Measurements from ENCODE around the gene EVC2. TPM values are rescaled to one million over a fixed set of nuclear protein-coding genes. Genes with fewer than 3 reads are reported as not detected.

The EVC2 gene
- total RNA-seq, 3 donors from 2014 or later: 16.0 to 19.5 (median 17.7) TPM

DNA sequence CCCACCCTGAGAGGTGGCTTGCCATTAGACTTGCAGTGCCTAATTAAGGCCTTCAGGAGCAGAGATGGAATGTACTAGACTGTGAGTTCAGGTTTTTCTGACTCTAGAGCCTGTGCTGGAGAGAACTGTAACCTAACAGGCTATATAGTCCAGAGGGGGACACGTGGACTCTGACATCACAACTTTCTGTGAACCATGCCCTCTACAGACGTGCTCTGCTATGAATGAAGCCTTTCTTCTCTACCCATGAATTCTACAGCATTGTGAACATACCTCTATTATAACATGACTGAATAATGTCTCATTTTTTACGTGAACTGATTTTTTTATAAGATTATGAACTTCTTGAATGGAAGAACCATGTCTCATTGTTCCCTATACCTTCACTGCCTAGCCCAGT lies 68.8 kb downstream of the EVC2 start:
- H3K9me3 ChIP-seq: no peaks in the 10 kb centered on the region
- intact Hi-C loops (cut with DNase I; ENCODE audit: low total_unique reads): no loop called here
- no peak overlapping the region for H3K4me3 ChIP-seq
- H3K27me3 ChIP-seq: no peaks in the 10 kb centered on the region
- no peaks in the 10 kb centered on the region for H3K4me1 ChIP-seq
- no peak overlapping the region for H3K27ac ChIP-seq
- TF ChIP-seq POLR2AphosphoS5 (IDR thresholded peaks at IDR 0.05): no peak
- TF ChIP-seq, protein P1, sequence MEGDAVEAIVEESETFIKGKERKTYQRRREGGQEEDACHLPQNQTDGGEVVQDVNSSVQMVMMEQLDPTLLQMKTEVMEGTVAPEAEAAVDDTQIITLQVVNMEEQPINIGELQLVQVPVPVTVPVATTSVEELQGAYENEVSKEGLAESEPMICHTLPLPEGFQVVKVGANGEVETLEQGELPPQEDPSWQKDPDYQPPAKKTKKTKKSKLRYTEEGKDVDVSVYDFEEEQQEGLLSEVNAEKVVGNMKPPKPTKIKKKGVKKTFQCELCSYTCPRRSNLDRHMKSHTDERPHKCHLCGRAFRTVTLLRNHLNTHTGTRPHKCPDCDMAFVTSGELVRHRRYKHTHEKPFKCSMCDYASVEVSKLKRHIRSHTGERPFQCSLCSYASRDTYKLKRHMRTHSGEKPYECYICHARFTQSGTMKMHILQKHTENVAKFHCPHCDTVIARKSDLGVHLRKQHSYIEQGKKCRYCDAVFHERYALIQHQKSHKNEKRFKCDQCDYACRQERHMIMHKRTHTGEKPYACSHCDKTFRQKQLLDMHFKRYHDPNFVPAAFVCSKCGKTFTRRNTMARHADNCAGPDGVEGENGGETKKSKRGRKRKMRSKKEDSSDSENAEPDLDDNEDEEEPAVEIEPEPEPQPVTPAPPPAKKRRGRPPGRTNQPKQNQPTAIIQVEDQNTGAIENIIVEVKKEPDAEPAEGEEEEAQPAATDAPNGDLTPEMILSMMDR (IDR thresholded peaks at IDR 0.05): no peak
- TF ChIP-seq POLR2A (IDR thresholded peaks at IDR 0.05): no peak
- DNase-seq (ENCODE audit: low spot score in 2 of 2): no peak
- peaks cover 6% of the 10 kb centered on the region for H3K36me3 ChIP-seq

DNA sequence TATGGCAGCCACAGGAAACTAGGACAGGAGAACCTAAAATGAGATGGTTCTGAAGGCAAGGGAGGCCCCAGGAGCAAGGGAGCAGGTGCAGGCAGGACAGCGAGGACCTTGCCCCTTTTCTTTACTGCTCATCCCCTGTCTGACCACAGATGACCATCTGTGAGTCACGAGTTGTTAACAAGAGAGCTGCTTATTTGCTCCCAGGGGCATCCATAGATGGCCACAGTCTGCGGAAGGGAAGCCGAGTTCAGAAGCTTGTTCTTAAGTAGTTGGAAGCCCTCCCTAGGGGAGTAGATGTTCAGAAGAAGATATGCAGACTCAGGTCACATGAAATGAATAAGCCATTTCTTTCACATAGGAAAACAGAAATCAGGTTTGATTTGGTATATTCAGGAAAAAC lies 69.4 kb downstream of the EVC2 start:
- DNase-seq (ENCODE audit: low spot score in 2 of 2): no peak
- intact Hi-C loops (cut with DNase I; ENCODE audit: low total_unique reads): no loop called here
- TF ChIP-seq POLR2A (IDR thresholded peaks at IDR 0.05) (no peak), POLR2AphosphoS5 (IDR thresholded peaks at IDR 0.05) (no peak)
- TF ChIP-seq, protein P1 (IDR thresholded peaks at IDR 0.05): no peak
- Histone ChIP-seq H3K27me3 (no peaks in the 10 kb centered on the region), H3K36me3 (peaks cover 6% of the 10 kb centered on the region), H3K4me3 (no peak overlapping the region), H3K27ac (no peak overlapping the region), H3K9me3 (no peaks in the 10 kb centered on the region), H3K4me1 (no peaks in the 10 kb centered on the region)

DNA sequence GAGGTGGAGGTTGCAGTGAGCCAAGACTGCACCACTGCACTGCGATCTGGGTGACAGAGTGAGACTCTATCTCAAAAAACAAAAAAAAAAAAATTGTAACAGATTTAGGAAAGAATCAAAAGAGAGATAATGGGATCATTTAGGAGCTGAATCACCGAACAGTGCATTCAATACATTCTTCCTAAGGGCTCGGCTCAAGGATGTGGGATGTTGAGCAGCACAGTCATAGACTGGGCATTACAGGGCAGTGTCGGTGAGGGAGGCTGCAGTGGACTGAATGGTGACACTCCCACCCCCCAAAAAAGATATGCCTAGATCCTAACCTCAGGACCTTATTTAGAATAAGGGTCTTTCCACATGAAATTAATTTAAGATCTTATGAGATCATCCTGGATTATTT lies 70.0 kb downstream of the EVC2 start:
- DNase-seq (ENCODE audit: low spot score in 2 of 2): no peak

DNA sequence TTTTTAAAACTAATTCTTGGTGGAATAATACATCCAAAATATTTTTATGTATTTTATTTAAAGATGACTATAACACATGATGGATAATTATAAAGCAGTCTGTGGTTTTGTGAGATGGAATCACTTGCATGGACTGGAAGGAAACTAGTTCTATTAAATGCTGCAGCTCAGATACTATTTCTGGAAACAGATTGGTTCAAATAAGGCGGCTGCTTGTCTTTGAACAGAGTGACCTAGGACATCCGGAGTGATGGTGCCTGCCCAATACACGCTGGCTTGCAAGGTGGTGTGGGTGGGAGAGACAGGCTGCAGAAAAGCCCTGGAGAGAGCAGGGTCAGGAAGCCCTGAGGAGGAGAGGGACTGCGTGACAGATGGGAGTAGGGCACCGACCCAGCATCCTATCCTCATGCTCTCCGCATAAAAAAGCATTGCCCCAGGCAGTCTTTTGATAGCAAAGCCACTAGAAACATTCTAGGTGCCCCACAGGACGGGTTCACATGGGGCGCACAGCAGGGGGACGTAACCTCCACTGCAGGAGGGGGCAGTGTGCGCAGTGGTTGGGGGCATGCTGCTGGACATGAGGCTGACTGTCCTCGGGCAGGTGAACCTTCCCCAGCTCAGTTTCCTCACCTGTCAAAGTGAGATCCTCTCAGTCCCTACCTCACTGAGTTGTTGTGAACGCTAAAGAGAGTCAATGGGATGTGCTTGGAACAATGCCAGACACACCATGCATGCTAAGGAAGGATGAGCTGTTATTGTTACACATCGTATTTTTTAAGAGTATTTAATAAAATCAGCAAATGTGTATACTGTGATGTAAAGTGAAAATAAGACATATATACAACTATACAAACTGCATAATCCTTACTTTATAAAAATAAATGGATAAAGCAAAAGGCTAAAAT lies 71.3 kb downstream of the EVC2 start:
- intact Hi-C loops (cut with DNase I; ENCODE audit: low total_unique reads): no loop called here

More for the DNA sequence above, 70.0 kb downstream of the EVC2 start:
- Histone ChIP-seq H3K4me1 (no peaks in the 10 kb centered on the region), H3K36me3 (peaks cover 6% of the 10 kb centered on the region), H3K4me3 (no peak overlapping the region), H3K27ac (no peak overlapping the region), H3K27me3 (no peaks in the 10 kb centered on the region), H3K9me3 (peaks cover 0 to 4% of the 10 kb centered on the region in 2 donors)
- TF ChIP-seq POLR2AphosphoS5 (IDR thresholded peaks at IDR 0.05): no peak
- TF ChIP-seq, protein P1 (IDR thresholded peaks at IDR 0.05): no peak
- TF ChIP-seq POLR2A (IDR thresholded peaks at IDR 0.05): no peak
- intact Hi-C loops (cut with DNase I; ENCODE audit: low total_unique reads): no loop called here

DNA sequence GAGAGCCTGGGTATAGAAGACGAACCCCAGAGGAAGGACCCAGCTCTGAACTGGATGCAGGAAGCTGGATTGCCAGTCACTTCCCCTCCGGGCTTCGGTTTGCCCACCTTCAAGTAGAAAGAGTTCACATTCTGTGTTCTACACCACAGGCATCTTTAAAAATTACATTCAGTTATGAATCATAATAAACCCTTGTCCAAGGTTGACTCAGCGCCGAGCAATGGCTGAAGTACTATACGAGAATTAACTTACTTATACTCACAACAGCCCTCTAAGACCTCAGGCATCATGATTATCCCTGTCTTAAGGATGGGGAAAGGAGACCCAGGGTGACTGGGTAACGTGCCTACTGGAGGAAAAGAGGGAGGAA lies 72.5 kb downstream of the EVC2 start:
- Histone ChIP-seq H3K27ac (no peak overlapping the region), H3K4me3 (no peak overlapping the region), H3K36me3 (peaks cover 9% of the 10 kb centered on the region), H3K9me3 (peaks cover 0 to 12% of the 10 kb centered on the region in 2 donors), H3K4me1 (no peaks in the 10 kb centered on the region), H3K27me3 (no peaks in the 10 kb centered on the region)
- TF ChIP-seq, protein P1 (IDR thresholded peaks at IDR 0.05): no peak
- TF ChIP-seq POLR2A (IDR thresholded peaks at IDR 0.05): no peak
- no peak for TF ChIP-seq POLR2AphosphoS5 (IDR thresholded peaks at IDR 0.05)
- DNase-seq (ENCODE audit: low spot score in 2 of 2): no peak
- intact Hi-C loops (cut with DNase I; ENCODE audit: low total_unique reads): no loop called here

More for the DNA sequence above, 71.3 kb downstream of the EVC2 start:
- Histone ChIP-seq H3K4me1 (no peaks in the 10 kb centered on the region), H3K4me3 (no peak overlapping the region), H3K36me3 (peaks cover 6% of the 10 kb centered on the region), H3K27me3 (no peaks in the 10 kb centered on the region), H3K9me3 (peaks cover 0 to 12% of the 10 kb centered on the region in 2 donors), H3K27ac (no peak overlapping the region)
- TF ChIP-seq, protein P1 (IDR thresholded peaks at IDR 0.05): no peak
- TF ChIP-seq POLR2A (IDR thresholded peaks at IDR 0.05) (no peak), POLR2AphosphoS5 (IDR thresholded peaks at IDR 0.05) (no peak)
- DNase-seq (ENCODE audit: low spot score in 2 of 2): no peak
